ENCODE data around the gene SORCS2.

SORCS2 gene

DNA sequence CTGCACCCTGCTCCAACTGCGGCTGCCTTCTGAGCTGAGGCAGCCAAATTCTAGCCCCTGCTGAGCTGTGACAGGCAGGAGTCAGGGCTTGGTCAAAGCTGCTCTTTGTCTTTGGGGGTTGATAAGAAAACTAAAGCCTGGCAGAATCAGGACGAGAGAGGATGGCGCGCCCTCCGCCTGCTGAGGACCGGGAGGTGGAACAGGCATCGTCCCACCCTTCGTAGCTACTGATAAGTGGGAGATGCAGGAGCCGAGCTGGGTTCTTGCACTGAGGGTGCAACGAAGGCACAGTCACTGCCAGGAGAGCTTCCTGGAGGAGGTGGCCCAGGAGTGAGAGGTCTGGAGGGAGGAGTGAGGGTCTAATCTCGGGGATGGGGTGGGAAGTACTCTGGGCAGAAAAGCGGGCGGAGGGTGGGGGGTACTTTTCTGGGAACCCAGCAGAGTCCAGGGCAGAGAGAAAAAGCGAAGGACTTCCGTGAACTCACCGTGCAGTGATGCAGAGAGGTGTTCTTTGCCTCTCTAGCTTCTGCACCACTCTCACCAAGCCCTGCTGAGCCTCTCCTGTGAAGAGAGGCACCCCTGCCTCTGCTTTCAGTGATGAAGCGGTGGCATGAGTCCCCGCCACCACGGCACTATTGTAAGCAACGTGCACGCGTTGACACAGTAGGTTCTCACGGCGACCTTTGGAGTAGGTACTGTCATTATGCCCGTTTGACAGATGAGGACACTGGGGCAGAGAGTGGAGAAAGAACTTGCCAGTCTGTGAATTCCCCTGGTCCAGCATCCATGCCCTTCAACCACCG lies 107.8 kb downstream of the SORCS2 start:
- DNase-seq (ENCODE audit: low read depth in 1 of 2, low spot score in 1 of 2), result no peak

DNA sequence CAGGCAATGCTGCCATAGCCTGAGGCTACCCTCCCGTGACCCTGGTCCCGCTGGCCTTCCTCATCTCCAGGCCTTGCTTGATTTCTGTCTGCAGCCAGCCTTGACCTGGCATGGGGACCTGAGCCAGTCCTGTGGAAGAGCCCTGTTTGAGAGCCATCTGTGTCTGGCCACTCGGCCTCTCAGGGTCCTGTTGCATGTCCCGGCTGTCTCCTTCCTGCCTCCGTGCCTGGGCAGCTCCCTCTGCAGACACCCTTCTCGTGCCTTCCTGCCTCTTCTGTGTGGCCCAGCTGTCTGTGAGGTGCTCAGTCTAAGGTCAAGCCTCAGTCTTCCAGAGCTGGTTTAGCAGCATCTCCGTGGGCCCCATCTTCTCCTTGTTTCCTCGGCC lies 108.4 kb downstream of the SORCS2 start:
- DNase-seq (ENCODE audit: low read depth in 1 of 2, low spot score in 1 of 2), result no peak

DNA sequence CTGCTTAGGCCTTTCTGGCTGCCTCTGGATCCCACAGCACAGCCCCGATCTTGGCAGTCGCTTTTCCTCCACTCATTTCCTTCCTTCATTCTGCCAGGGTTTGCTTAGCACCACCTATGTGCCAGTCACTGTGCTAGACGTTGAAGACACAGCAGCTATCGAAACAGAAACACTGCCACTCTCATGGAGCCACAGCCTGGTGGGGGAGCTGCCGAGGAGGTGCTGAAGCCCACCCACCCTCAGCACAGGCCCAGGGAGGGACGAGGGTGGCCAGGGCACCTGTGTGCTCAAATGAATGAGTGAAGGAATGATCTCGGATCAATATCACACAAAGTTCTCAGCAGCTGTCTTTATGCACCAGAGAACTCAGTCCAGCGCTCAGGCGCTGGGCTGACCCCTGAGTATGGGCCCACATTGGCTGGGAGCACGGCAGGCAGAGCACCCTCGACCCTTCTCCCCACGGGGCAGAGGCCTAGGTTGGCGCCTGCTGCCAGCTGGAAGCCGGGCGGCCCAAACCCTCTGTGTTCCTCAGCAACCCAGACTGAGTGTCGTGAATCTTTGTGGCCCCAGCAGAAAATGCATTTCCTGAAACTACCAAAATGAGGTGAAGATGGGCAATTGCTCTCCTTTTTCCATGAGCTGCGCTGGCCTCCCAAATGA lies 108.9 kb downstream of the SORCS2 start:
- DNase-seq (ENCODE audit: low read depth in 1 of 2, low spot score in 1 of 2), result no peak

DNA sequence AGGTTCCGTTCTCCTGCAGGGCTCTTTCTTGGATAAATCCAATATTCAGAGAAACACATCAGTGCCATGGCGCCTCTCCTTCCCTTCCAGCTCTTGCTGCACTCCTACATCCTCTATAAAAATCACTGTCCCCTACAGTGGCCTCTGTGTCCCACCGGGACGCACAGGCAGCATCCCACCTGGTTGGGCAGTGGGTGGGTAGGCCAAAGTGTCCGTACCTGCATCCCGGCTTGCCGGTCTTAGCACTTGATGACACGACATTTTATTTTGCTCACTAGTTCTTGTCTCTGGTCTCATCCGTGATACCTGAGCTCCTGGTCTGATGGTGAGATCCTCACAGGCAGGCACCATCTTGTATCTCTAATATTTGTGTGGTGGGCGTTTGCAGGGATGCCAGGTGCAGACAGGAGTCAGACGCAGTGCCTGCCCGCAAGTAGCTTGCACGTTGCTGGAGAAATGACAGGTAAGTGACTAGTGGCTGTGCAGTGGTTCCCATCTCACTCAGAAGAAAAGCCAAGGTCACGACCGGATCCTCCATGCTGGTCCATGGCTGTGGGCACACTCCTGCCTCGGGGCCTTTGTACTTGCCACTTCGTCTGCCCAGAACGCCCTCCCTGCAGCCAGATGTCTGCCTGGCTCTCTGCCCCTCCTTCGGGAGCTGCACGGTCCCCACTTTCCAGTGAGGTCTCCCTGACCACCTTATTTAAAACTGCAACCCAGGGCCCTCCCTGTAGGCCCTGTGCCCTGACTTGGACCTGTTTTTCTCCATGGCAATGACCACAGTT lies 109.7 kb downstream of the SORCS2 start:
- DNase-seq (ENCODE audit: low read depth in 1 of 2, low spot score in 1 of 2), result no peak

DNA sequence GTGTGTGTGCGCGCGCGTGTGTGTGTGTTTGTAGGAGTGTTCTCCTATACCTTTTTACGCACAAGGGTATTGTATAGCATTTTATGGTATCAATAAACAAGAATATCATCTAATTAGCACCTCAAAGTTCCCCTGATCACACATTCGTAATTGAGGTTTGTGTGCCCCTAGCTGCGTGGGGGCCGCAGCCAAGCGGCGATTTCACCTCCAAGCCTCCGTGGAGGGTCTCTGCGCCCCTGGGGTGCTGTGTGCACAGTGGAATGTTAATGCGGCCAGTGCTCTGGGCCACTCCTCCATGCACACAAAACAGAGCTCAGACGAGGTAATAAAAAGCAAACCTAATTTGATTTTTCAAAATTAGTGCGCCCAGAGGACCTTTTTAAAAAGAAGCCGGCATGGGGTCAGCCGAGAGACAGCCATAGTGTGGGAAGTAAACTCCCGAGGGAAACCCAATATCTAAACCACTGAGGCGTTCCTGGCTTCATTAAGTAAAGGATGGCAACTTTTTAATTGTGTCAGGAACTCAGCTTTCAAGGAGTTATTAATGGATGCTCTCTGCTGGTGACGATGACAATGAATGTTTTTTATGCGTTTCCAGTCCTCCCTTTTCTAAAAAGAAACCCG lies 110.6 kb downstream of the SORCS2 start:
- no peak for DNase-seq (ENCODE audit: low read depth in 1 of 2, low spot score in 1 of 2)

DNA sequence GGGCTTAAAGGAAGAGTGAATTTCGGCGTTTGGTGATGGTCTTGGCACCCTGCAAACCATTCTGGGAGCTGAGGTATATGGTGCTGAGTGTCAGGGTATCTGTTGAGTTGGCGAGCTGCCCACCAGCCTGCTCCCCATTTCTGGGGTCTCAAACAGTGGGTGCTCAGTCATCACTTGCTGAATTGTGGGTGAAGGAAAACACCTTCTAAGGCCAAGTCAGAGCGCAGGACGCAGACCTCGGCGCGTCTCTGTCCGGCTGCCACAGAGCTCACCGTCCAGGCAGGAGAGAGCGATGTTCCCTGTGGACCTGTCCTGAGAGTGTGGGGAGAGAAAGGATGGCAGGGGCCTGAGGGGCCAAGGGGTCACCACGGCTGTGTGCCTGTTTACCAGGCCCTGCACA lies 111.2 kb downstream of the SORCS2 start:
- no peak for DNase-seq (ENCODE audit: low read depth in 1 of 2, low spot score in 1 of 2)

DNA sequence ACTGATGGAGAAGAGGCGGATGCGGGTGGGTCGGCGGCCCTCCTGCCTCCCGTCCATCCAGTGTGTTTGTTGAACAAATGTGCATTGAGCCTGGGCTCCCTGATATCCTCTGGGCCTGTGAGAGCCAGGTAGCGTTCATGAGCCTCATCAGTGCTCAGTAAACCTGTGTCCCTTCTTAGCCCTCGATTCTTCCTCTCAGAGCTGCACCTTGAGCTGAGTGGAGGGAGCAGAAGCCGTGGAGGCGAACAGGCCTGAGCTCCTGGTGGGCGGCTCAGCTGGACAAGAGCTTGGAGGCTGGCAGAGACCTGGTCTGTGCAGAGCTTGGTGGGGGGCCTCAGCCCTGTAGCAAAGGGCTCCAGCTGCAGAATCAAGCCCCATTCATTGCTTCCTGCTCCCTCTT lies 112.1 kb downstream of the SORCS2 start:
- DNase-seq (ENCODE audit: low read depth in 1 of 2, low spot score in 1 of 2), result no peak

DNA sequence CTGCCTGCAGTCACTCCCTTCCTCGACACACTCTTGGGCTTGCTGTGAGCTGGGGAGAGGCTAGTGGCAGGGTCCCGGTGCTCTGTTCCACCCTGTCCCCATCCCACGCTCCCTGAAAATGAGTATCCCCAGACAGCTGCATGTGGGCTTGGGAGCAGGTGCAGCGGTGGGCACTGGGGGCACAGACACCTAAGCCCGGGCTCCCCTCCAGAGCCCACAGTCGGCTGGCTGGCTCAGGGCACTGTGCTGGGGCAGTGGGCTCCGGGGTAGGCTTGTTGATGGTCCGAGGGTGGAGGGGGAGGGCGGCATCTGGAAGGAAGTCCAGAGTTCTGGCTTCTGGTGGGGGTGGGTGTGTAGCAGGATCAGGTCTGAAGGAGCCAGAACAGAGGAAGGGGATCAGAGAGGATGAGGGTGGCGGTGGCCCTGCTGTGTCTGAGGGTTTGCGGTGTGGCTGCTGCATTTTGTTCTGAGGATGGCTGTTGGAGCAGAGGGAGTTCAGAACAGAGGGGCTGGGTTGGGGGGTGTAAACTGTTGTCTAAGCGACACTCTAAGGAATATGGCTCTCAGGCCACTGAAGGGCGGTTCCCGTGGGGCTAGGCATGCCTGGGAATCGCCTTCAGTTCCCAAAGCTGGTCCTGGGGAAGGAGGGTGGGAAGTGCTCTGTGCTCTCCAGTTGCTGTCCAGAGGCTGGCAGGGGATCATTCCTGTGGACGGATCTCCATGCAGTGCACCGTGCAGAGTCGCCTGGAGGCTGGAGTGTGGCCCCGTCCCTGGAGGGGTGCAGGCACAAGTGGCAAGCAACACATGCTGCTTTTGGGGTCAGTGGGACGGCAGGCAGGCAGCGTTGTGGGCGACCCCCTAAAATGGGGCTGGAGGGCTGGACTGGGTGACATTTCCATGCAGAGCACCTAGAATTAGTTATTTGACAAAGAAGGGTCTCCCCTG lies 114.0 kb downstream of the SORCS2 start:
- DNase-seq (ENCODE audit: low read depth in 1 of 2, low spot score in 1 of 2), result no peak

DNA sequence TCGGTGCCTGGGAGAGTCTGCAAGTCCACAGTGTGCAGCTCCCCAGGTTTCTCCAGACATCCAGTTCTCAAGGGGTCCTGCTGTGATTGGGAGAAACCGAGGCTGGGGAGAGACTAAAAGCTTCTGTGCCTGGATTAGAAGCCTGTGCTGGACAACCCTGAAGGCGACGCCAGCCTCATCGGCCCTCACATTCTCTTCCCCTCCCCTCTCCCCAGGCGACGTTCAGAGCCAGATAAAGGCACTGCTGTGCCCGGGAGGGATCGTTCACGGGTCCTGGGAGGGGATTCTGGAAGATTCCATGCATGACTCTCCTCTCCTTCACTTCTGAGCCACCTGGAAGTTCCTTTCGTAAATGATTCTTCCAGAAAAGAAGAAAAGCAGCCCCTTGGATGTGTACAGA lies 114.6 kb downstream of the SORCS2 start:
- no peak for DNase-seq (ENCODE audit: low read depth in 1 of 2, low spot score in 1 of 2)

DNA sequence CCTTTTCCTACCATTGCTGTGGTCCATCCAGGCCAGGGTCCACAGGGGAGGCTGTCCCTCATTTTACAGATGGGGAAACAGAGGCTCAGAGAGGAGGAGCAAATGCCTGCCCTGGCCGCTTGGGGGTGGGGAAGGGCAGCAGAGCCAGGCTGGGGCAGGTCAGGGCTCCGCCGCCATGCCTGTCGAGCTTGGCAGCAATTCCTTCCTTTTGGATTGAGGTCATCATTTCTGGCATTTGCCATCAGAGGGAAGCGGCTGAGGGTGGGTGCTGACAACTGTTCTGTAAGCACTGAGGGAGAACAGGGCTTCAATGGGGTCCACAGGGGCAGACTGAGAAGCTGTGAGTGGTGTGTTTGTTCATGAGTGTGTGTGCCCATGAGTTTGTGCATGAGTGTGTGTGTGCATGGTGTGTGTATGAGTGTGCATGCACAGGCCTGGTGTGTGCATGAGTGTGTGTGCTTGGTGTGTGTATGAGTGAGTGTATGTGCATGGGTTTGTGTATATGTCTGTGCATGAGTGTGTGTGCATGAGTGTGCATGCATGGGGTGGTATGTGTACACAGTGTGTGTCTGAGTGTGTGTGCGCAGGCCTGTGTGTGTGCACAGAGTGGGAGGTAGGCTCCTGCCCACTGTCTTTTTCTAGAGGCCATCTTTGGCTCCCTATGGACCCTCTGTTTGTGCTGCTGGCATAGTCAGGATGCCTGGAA lies 115.2 kb downstream of the SORCS2 start:
- no peak for DNase-seq (ENCODE audit: low read depth in 1 of 2, low spot score in 1 of 2)

DNA sequence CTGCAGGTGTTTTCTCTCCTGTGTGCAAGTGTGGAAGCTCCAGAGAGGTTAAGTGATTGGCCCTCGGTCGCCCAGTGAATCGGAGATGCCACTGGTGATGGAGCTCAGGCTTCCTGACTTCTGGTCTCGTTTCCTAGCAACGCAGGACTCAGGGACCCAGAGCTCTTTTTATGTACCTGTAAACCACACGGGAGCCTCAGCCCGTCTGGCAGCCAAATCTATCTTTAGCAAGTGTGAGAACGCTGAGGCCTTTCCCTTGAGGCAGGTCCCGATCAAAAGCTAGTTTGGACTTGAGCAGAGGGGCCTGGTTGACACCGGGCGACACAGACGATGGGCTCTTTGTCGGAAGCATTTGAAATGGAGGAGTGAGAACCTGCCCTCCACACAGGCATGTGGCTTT lies 116.8 kb downstream of the SORCS2 start:
- DNase-seq (ENCODE audit: low read depth in 1 of 2, low spot score in 1 of 2), result no peak

DNA sequence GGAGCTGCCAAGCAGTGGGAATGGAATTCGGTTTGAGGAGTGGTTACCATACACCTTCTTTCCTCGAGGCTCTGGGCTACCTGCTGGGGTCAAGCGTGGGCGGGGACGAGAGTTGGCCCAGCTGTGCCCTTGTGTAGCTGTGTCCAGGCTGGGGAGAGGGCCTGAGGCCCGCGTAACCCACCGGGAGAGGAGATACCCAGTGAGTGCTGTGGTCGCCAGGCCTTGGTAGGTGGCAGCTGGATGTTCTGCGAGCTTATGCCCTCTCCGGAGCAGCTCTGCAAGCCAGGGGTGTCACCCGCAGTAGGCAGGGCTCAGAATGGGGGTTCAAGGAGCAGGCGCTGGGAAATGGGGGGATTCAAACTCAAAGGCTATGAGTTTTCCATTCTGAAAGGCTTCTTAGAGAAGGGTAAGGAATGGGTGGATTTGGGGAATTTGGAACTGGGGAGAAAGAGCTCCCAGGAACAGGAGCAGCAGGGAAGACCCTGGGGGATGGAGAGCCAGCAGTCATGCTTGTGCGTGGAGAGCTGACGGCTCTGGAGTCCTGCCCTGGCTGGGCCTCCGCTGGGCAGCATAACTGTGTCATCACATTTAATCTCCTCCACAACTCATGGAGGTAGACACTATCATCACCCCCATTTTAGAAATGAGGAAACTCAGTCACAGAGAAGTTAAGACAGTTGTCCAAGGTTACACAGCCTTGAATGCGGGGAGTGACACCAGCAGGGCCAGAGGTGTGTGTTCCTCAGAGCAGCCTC lies 117.5 kb downstream of the SORCS2 start:
- DNase-seq (ENCODE audit: low read depth in 1 of 2, low spot score in 1 of 2), result no peak

DNA sequence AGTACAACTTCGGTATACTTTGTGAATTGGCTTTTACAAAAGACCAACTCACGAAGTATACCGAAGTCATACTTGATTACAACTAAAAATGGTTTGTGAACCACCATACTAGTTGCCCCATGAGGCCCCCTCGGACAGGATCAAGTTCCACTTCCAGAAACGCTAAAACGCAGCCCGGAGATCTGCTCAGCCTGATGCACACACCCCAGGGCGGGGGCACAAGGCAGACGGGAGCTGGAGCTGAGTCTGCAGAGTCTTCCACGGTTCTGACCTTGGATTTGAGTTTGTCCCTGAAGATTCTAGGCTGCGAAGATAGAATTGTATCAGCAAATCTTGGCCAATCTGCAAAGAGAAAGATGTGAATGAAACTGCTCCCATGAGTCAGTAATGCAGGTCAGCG lies 118.1 kb downstream of the SORCS2 start:
- DNase-seq (ENCODE audit: low read depth in 1 of 2, low spot score in 1 of 2), result no peak

DNA sequence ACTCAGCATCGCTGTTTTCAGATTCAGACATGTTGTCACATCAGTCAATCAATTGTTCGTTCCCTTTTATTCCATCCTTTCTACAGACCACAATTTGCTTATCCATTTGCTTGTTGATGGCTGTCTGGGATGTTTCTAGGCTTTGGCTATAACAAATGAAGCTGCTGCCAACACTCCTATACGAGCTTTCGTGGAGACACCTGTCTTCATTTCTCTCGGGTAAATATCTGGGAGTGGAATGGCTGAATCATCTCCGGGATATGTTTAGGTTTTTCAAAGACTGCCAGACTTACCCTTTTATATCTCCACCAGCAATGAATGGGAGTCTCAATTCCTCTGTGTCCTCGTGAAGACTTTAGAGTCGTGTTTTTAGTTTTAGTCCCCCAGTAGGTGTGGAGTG lies 118.9 kb downstream of the SORCS2 start:
- DNase-seq (ENCODE audit: low read depth in 1 of 2, low spot score in 1 of 2), result no peak

DNA sequence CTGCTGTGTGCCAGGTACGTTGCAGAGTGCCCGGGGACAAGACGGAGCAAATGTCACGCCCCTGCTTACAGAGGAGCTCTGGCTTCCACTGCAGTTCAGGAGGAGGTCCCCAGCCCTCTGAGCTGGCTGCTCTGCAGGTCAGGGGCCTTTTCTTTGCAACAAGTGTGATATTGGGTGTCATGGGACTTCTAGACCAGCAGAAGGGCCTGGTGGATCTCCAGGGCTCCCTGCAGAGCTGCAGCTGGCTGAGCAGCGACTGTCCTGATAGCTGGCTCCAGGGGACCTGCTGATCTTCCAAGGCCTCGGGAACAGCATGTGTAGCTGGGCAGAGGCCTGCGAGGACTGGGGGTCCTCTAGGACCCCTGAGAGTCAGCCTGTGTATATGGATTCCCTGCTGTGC lies 120.4 kb downstream of the SORCS2 start:
- DNase-seq (ENCODE audit: low read depth in 1 of 2, low spot score in 1 of 2), result no peak

DNA sequence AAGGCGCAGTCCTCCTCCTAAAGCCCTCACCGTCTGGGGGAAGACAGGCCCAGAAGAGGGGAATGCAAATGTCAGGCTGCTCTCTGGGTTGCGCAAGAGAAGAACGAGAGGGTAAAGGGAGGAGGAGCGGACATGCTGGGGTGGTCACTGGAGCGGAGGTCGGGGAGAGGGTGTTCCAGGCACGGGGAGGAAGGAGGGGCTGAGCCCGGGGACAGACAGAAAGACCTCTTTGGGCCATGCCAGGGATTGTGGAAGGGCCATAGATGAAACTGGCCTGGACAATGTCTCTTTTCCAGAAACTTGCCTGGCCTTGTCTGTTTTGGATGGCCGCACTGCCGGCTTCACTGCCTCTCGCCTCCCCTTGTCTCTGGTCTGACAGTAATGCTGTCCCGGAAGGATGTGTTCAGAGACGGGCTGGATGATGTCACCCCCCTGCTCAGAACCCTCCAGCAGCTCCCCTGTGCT lies 121.0 kb downstream of the SORCS2 start:
- DNase-seq (ENCODE audit: low read depth in 1 of 2, low spot score in 1 of 2), result no peak

DNA sequence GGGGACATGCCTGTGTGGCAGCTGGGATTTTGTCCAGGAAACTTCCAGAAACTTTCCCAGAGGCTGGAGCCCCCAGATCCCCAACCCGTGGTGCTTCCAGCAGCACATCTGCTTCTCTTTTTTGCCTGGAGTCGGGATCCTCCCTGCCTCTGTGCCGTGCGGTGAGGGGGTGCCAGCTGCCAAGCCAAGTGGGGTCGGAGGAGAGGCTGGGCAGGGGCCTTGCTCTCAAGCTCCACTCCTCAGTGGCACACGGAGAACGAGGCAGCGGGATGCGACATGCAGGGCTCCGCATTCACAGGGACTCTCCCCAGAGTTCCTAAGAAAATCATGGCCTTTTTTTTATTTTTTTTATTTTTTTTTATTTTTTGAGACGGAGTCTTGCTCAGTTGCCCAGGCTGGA lies 121.7 kb downstream of the SORCS2 start:
- no peak for DNase-seq (ENCODE audit: low read depth in 1 of 2, low spot score in 1 of 2)

DNA sequence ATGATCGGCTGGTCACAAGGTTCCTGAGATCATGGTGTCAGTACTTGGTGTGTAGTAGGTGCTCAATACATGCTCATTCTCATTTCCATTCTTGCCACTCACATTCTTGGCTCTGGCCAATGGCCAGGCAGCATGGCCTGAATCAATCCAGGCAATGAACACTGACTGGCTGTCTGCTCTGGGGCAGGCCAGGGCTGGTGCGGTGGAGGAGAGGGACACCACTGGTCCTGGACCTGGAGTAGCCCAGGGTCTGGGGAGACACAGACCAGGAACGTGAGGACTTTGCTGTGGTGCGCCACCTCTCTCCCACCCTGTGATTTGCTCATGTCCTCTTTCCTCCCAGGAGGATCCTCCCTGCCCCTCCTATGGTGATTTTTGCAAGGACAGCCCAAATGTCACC lies 122.9 kb downstream of the SORCS2 start:
- DNase-seq (ENCODE audit: low read depth in 1 of 2, low spot score in 1 of 2), result no peak

DNA sequence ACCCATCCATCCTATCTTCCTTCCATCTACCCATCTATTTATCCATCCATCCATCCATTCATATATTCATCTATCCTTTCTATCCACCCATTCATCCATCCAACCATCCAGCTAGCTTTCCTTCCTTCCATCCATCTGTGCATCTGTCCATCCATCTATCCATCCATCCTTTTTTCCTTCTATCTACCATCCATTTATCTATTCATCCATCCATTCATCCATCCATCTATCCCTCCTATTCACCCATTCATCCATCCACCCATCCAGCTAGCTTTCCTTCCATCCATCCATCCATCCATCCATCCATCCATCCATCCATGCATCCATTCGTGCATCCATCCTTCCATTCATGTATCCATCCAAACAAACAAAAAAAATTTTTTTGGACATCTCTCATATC lies 123.6 kb downstream of the SORCS2 start:
- DNase-seq (ENCODE audit: low read depth in 1 of 2, low spot score in 1 of 2), result no peak

Measured in stimulated activated CD4-positive, alpha-beta T cell treated with anti-CD3 and anti-CD28 coated beads, Interleukin-15, amount 100 ng/mL, for 1 hour (primary cell).